ENCODE results near the gene DDAH1. TPM values are rescaled to one million over a fixed set of nuclear protein-coding genes. Genes with fewer than 3 reads are reported as not detected.

Gene DDAH1
- total RNA-seq, 1 experiment from 2014 or later: 0.15 TPM

DNA sequence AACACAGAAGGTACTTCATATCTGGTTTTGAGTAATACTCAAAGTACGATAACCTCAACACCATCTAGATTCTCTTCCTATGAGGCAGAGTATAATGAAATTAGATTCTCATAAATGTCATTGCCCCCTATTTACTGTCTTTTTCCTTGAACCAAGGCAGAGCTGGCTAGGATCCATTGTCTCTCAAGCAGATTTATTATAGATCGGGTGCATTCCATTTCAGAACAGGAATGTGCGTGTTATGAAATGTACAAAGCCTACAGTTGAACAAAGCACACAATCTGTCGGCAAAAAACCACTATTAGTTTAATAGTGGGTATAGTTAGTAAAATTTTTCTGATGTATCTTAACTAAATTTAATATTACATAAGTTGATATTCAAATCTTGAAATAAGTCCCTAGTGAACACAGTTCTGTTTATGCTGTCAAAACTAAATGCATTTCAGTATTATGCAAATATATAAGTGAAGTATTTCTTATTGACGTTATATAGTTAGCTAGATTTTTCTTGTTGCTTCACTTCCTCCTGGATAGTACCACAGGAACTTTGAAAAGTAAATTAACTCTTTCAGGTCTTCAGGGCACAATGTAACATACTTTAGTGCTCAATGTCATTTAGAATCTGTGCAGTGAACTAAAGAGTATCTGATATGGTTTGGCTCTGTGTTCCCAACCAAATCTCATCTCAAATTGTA, 92.1 kb downstream of the DDAH1 start:
- no peaks in the 10 kb centered on the region for H3K9me2 ChIP-seq (replicated peaks; ENCODE audit: insufficient read depth, low read length)
- H3K4me3 ChIP-seq (ENCODE audit: low read length): no peak overlapping the region
- no peak overlapping the region for H3K27ac ChIP-seq (ENCODE audit: low read length)
- no peak overlapping the region for H2AFZ ChIP-seq (ENCODE audit: low read length)
- H3K27me3 ChIP-seq (ENCODE audit: low read length): no peaks in the 10 kb centered on the region
- H3K36me3 ChIP-seq (ENCODE audit: insufficient read depth, low read length): no peaks in the 10 kb centered on the region
- no peaks in the 10 kb centered on the region for H3K9me3 ChIP-seq (ENCODE audit: low read length)
- DNase-seq: no peak
- H4K20me1 ChIP-seq (ENCODE audit: insufficient read depth, low read depth, low read length): no peaks in the 10 kb centered on the region
- H3K79me2 ChIP-seq (ENCODE audit: low read length): no peaks in the 10 kb centered on the region
- H3K4me2 ChIP-seq (ENCODE audit: low read depth, low read length, poor library complexity, severe bottlenecking): no peak overlapping the region
- no peaks in the 10 kb centered on the region for H3K4me1 ChIP-seq (ENCODE audit: low read length)
- no peak overlapping the region for H3K9ac ChIP-seq (ENCODE audit: low read length)

DNA sequence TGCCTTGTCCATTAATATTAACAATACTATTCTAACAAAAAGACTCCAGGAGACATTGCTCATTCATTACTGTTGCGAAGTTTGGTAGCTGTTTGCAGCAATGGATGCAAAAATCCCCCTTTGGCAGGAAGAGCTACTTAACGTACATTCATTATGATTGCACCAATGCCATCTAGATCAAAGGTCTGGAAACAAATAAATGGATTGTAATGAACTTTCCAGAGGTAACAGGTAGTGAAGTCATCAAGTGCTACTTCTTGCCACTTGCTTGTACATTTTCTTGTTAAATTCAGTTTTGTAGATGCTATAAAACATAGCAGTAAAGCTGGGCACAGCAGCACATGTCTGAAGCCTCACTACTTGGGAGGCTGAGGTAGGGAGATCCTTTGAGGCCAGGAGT, 93.9 kb downstream of the DDAH1 start:
- H3K4me1 ChIP-seq (ENCODE audit: low read length): no peaks in the 10 kb centered on the region
- H3K4me2 ChIP-seq (ENCODE audit: low read depth, low read length, poor library complexity, severe bottlenecking): no peak overlapping the region
- no peak overlapping the region for H3K4me3 ChIP-seq (ENCODE audit: low read length)
- H3K9me2 ChIP-seq (replicated peaks; ENCODE audit: insufficient read depth, low read length): no peaks in the 10 kb centered on the region
- no peaks in the 10 kb centered on the region for H3K27me3 ChIP-seq (ENCODE audit: low read length)
- no peak for DNase-seq
- no peaks in the 10 kb centered on the region for H3K36me3 ChIP-seq (ENCODE audit: insufficient read depth, low read length)
- no peak overlapping the region for H2AFZ ChIP-seq (ENCODE audit: low read length)
- no peak overlapping the region for H3K9ac ChIP-seq (ENCODE audit: low read length)
- no peaks in the 10 kb centered on the region for H3K79me2 ChIP-seq (ENCODE audit: low read length)
- H4K20me1 ChIP-seq (ENCODE audit: insufficient read depth, low read depth, low read length): no peaks in the 10 kb centered on the region
- no peak overlapping the region for H3K27ac ChIP-seq (ENCODE audit: low read length)
- no peaks in the 10 kb centered on the region for H3K9me3 ChIP-seq (ENCODE audit: low read length)

DNA sequence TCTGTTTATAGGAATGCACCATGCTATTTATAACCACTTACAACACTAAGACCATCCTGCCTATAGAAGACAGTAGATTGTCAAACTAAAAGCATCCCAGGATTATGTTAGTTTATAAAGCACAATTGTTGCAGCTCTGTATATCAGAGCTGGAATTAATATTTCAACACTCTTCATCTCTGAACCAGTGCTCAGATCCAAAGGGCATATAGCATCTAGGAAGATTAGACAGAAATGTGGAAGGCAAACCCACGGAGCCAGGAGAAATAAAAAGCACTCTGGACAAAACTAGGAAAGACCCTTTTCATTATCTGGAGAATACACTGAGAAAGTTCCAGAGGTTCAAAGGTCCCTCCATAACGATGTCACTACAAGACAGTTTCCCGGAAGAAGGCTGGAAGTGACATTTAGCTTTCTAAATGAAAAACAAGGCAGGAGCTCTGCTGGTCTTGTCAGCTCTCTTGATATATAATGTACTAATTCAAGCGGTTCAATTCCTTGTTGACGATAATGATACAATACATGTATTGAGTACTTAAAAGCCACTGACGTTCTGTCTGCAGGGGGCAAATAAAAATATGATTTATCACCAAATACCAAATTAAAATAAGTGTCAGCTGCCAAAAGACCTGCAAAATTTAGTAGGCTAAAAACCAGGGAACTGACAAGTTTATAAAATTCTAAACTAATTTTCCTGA, 96.7 kb downstream of the DDAH1 start:
- no peak overlapping the region for H3K4me2 ChIP-seq (ENCODE audit: low read depth, low read length, poor library complexity, severe bottlenecking)
- H3K79me2 ChIP-seq (ENCODE audit: low read length): no peaks in the 10 kb centered on the region

DNA sequence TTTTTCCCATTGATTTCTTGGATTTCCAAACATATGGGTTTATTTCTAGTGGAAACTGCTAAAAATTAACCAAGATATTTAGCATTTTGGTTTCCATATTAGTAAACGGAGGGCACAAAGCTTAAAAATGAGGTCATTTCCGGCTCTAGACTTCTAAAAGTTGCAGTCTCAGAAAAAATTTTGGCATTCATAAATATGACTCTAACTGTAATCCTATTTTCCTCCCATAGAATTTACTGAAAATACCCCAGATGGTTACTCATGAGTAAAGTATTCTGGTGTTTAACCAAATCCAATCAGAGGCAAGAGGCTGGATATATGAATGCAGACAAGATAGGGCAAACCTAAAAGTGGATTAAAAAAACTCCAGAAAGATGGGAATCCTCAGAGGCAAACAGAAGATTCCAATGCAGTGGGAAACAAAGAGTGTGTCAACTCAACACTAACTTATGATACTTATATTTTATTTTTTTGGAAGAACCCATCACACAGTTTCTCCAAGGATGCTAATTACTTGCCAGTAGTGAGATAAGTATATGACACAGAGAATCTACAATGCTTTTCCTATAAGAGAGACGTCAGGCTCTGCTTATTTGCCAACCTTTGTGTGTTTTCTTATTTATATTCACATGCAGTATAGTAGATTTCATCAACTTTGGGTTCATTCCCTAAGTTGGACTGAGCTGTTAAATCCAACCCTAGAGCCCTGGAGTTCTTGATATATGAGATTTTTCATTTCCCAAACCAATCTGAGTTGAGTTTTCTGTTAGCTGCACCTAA, 98.4 kb downstream of the DDAH1 start:
- no peak overlapping the region for H3K4me2 ChIP-seq (ENCODE audit: low read depth, low read length, poor library complexity, severe bottlenecking)
- DNase-seq: no peak
- H3K9me3 ChIP-seq (ENCODE audit: low read length): no peaks in the 10 kb centered on the region
- no peak overlapping the region for H2AFZ ChIP-seq (ENCODE audit: low read length)
- H3K4me1 ChIP-seq (ENCODE audit: low read length): no peaks in the 10 kb centered on the region
- H3K9ac ChIP-seq (ENCODE audit: low read length): no peak overlapping the region
- H3K27ac ChIP-seq (ENCODE audit: low read length): no peak overlapping the region
- H3K27me3 ChIP-seq (ENCODE audit: low read length): no peaks in the 10 kb centered on the region
- no peaks in the 10 kb centered on the region for H3K79me2 ChIP-seq (ENCODE audit: low read length)
- H3K9me2 ChIP-seq (replicated peaks; ENCODE audit: insufficient read depth, low read length): no peaks in the 10 kb centered on the region
- no peaks in the 10 kb centered on the region for H3K36me3 ChIP-seq (ENCODE audit: insufficient read depth, low read length)
- H3K4me3 ChIP-seq (ENCODE audit: low read length): no peak overlapping the region
- H4K20me1 ChIP-seq (ENCODE audit: insufficient read depth, low read depth, low read length): no peaks in the 10 kb centered on the region

More for the DNA sequence above, 96.7 kb downstream of the DDAH1 start:
- Histone ChIP-seq H3K4me3 (ENCODE audit: low read length) (no peak overlapping the region), H3K27me3 (ENCODE audit: low read length) (no peaks in the 10 kb centered on the region), H3K36me3 (ENCODE audit: insufficient read depth, low read length) (no peaks in the 10 kb centered on the region), H2AFZ (ENCODE audit: low read length) (no peak overlapping the region), H4K20me1 (ENCODE audit: insufficient read depth, low read depth, low read length) (no peaks in the 10 kb centered on the region), H3K9me2 (replicated peaks; ENCODE audit: insufficient read depth, low read length) (no peaks in the 10 kb centered on the region), H3K9me3 (ENCODE audit: low read length) (no peaks in the 10 kb centered on the region), H3K4me1 (ENCODE audit: low read length) (no peaks in the 10 kb centered on the region), H3K9ac (ENCODE audit: low read length) (no peak overlapping the region), H3K27ac (ENCODE audit: low read length) (no peak overlapping the region)
- no peak for DNase-seq

DNA sequence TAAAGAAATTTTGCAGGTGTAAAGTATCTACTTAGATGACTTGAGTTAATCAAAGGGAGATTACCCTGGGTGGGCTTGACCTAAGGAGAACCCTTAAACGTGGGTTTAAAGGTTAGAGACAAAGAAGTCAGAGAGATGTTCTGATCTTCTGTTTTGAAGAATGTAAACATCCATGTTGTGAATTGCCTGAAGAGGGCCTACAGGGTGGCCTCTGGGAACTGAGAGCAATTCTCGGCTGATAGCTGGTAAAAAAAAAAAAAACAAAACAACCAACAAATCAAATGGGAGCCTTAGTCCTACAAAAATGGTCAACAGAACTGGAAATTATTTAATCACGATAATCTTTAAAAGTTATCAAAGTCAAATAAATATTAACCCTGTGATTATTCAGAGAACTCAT, 99.1 kb downstream of the DDAH1 start:
- no peak overlapping the region for H3K4me3 ChIP-seq (ENCODE audit: low read length)
- H3K9me2 ChIP-seq (replicated peaks; ENCODE audit: insufficient read depth, low read length): no peaks in the 10 kb centered on the region
- H3K4me2 ChIP-seq (ENCODE audit: low read depth, low read length, poor library complexity, severe bottlenecking): no peak overlapping the region
- no peaks in the 10 kb centered on the region for H4K20me1 ChIP-seq (ENCODE audit: insufficient read depth, low read depth, low read length)
- no peaks in the 10 kb centered on the region for H3K4me1 ChIP-seq (ENCODE audit: low read length)
- no peak overlapping the region for H3K9ac ChIP-seq (ENCODE audit: low read length)
- no peaks in the 10 kb centered on the region for H3K27me3 ChIP-seq (ENCODE audit: low read length)
- no peaks in the 10 kb centered on the region for H3K9me3 ChIP-seq (ENCODE audit: low read length)
- H3K36me3 ChIP-seq (ENCODE audit: insufficient read depth, low read length): no peaks in the 10 kb centered on the region
- H2AFZ ChIP-seq (ENCODE audit: low read length): no peak overlapping the region
- DNase-seq: no peak
- H3K79me2 ChIP-seq (ENCODE audit: low read length): no peaks in the 10 kb centered on the region
- no peak overlapping the region for H3K27ac ChIP-seq (ENCODE audit: low read length)

DNA sequence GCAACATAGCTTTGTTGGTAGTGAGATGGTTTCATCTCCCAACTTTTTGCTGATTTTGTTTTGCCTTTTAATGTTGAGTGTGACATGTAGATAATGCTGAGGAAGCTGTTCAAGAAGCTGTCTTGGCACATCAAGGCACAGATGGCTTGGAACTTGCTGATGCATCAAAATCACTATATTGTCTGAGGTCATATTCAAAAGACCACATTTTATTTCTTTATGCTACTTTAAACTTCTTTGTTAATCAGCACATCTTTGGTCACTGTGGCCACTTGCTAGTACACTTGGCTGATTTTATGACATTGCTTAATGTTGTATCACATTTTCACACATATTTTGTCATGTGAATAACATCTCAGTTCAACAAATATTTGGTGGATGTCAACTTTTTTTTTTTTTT, 101.4 kb downstream of the DDAH1 start:
- Histone ChIP-seq H3K27me3 (ENCODE audit: low read length) (no peaks in the 10 kb centered on the region), H2AFZ (ENCODE audit: low read length) (no peak overlapping the region), H3K36me3 (ENCODE audit: insufficient read depth, low read length) (no peaks in the 10 kb centered on the region), H3K9me3 (ENCODE audit: low read length) (no peaks in the 10 kb centered on the region), H3K4me3 (ENCODE audit: low read length) (no peak overlapping the region), H3K9ac (ENCODE audit: low read length) (no peak overlapping the region), H3K27ac (ENCODE audit: low read length) (no peak overlapping the region), H3K9me2 (replicated peaks; ENCODE audit: insufficient read depth, low read length) (no peaks in the 10 kb centered on the region), H3K79me2 (ENCODE audit: low read length) (no peaks in the 10 kb centered on the region), H4K20me1 (ENCODE audit: insufficient read depth, low read depth, low read length) (no peaks in the 10 kb centered on the region), H3K4me1 (ENCODE audit: low read length) (no peaks in the 10 kb centered on the region), H3K4me2 (ENCODE audit: low read depth, low read length, poor library complexity, severe bottlenecking) (no peak overlapping the region)
- no peak for DNase-seq

DNA sequence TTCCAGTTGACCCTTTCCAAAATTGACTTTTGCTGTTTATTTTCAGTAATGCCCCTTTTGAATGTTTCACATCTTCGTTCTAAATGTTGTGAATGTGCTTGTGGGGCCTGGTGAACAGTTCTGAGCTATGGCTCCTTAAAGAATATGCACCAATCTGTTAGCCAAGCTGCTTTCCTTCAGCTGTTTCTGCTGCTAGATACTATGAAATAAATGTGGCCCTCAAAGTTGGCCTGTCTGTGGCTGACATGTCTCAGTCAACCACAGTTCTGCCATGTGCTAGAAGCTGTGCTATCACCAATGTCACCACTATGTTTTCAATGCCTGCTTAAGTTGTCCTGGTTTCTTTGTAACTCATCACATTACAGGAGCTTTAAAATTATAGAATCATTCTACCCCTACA, 101.9 kb downstream of the DDAH1 start:
- Histone ChIP-seq H3K27ac (ENCODE audit: low read length) (no peak overlapping the region), H3K27me3 (ENCODE audit: low read length) (no peaks in the 10 kb centered on the region), H3K79me2 (ENCODE audit: low read length) (no peaks in the 10 kb centered on the region), H2AFZ (ENCODE audit: low read length) (no peak overlapping the region), H3K9ac (ENCODE audit: low read length) (no peak overlapping the region), H3K9me3 (ENCODE audit: low read length) (no peaks in the 10 kb centered on the region), H3K36me3 (ENCODE audit: insufficient read depth, low read length) (no peaks in the 10 kb centered on the region), H3K4me1 (ENCODE audit: low read length) (no peaks in the 10 kb centered on the region), H4K20me1 (ENCODE audit: insufficient read depth, low read depth, low read length) (no peaks in the 10 kb centered on the region), H3K4me3 (ENCODE audit: low read length) (no peak overlapping the region), H3K9me2 (replicated peaks; ENCODE audit: insufficient read depth, low read length) (no peaks in the 10 kb centered on the region), H3K4me2 (ENCODE audit: low read depth, low read length, poor library complexity, severe bottlenecking) (no peak overlapping the region)
- DNase-seq: no peak

DNA sequence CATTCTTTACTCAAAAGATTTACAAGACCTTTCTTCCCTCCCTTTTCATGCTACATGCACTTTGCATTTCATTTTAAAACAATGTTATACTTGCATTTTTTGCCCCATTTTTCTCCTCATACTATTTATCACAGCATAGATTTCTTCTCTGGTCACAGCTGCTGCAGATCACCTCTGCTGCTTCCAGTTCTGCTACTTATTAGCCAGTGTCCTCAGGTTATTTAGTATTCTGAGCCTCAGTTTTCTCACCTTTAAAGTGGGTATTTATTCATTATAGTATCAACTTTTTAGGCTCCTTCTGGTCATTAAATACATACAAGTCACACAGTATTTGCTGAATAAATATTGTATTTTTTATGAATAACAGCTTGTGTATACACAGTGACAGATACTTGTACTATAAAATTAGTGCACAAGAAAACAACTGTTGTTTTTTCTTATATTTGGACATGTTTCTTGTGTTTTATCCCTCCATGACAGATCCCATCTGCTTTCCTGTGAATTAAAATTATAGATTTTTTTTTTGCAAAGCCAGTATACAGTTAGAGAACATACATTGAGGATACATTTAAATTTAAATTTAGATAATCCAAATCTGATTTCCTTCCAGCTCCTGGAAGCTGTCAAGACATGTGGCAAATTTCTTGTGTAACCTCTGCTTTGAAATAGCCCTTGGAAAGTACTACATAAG, 103.2 kb downstream of the DDAH1 start:
- Histone ChIP-seq H3K9me2 (replicated peaks; ENCODE audit: insufficient read depth, low read length) (no peaks in the 10 kb centered on the region), H3K27ac (ENCODE audit: low read length) (no peak overlapping the region), H3K9ac (ENCODE audit: low read length) (no peak overlapping the region)

More for the DNA sequence above, 103.2 kb downstream of the DDAH1 start:
- no peaks in the 10 kb centered on the region for H3K27me3 ChIP-seq (ENCODE audit: low read length)
- no peaks in the 10 kb centered on the region for H3K79me2 ChIP-seq (ENCODE audit: low read length)
- H3K4me1 ChIP-seq (ENCODE audit: low read length): no peaks in the 10 kb centered on the region
- H4K20me1 ChIP-seq (ENCODE audit: insufficient read depth, low read depth, low read length): no peaks in the 10 kb centered on the region
- no peak for DNase-seq
- no peak overlapping the region for H2AFZ ChIP-seq (ENCODE audit: low read length)
- H3K4me2 ChIP-seq (ENCODE audit: low read depth, low read length, poor library complexity, severe bottlenecking): no peak overlapping the region
- no peaks in the 10 kb centered on the region for H3K9me3 ChIP-seq (ENCODE audit: low read length)
- H3K4me3 ChIP-seq (ENCODE audit: low read length): no peak overlapping the region
- no peaks in the 10 kb centered on the region for H3K36me3 ChIP-seq (ENCODE audit: insufficient read depth, low read length)

Measured in Karpas-422 (cell line).